H1 (cell line): ENCODE measurements around the gene GIGYF2. TPM values are rescaled to one million over a fixed set of nuclear protein-coding genes. Genes with fewer than 3 reads are reported as not detected.

Experiments
- BCL11A ChIP-seq, 2 experiments: IDR thresholded peaks; one replicate each; pipeline ENCODE4 v1.6.1; 2011; ENCODE audit warnings: low read depth in 2 of 2, low read length in 2 of 2, mild to moderate bottlenecking in 2 of 2
- BRCA1 ChIP-seq: IDR thresholded peaks from 2 replicates; pipeline ENCODE4 v1.6.1; 2012; ENCODE audit warnings: low read depth, low read length, improper control_type of control experiment
- CHD2 ChIP-seq: IDR thresholded peaks from 2 replicates; pipeline ENCODE4 v1.6.1; 2012; ENCODE audit warnings: low read length, improper control_type of control experiment
- CTCF ChIP-seq, 3 experiments: IDR thresholded peaks; 1 replicate in 2 of 3; 2 replicates in 1 of 3; pipeline versions ENCODE4 v1.5.1 to v1.6.1; 2011; ENCODE audit warnings: low read length in 3 of 3, mild to moderate bottlenecking in 3 of 3, inconsistent platforms in 2 of 3, low read depth in 1 of 3, moderate library complexity in 1 of 3; ENCODE audit not compliant: insufficient read depth in 1 of 3; ENCODE audit errors: control extremely low read depth in 1 of 3
- EP300 ChIP-seq, 2 experiments: IDR thresholded peaks; 1 replicate in 1 of 2; 2 replicates in 1 of 2; pipeline ENCODE4 v1.6.1; 2011 to 2012; ENCODE audit warnings: low read depth in 2 of 2, low read length in 2 of 2, mild to moderate bottlenecking in 2 of 2, borderline replicate concordance in 1 of 2, inconsistent platforms in 1 of 2, moderate library complexity in 1 of 2
- FOSL1 ChIP-seq: IDR thresholded peaks from 2 replicates; pipeline ENCODE4 v1.6.1; 2011; ENCODE audit warnings: mild to moderate bottlenecking, low read depth, low read length, moderate library complexity; ENCODE audit not compliant: insufficient read depth
- HDAC2 ChIP-seq, 2 experiments: fragments of 300-600 bp in 1 of 2; sonication (generic) in 1 of 2; IDR thresholded peaks; 2 replicates each; pipeline ENCODE4 v1.6.1; 2011 to 2012; ENCODE audit warnings: low read depth in 2 of 2, low read length in 2 of 2, mild to moderate bottlenecking in 2 of 2, moderate library complexity in 2 of 2, borderline replicate concordance in 1 of 2, inconsistent platforms in 1 of 2
- KDM1A ChIP-seq: fragments of 200-600, 300-600 bp; sonication (generic); IDR thresholded peaks from 2 replicates; pipeline ENCODE4 v1.7.1; 2016; ENCODE audit warnings: mild to moderate bottlenecking, low read length, borderline replicate concordance
- MAFK ChIP-seq: IDR thresholded peaks from 2 replicates; pipeline ENCODE4 v1.6.1; 2012; ENCODE audit warnings: low read depth, mild to moderate bottlenecking, improper control_type of control experiment, low read length
- NANOG ChIP-seq: IDR thresholded peaks from 2 replicates; pipeline ENCODE4 v1.6.1; 2011; ENCODE audit warnings: low read length, low read depth, mild to moderate bottlenecking, inconsistent platforms; ENCODE audit not compliant: insufficient read depth, poor library complexity, severe bottlenecking
- POLR2A ChIP-seq, 2 experiments: IDR thresholded peaks; 1 replicate in 1 of 2; 2 replicates in 1 of 2; pipeline ENCODE4 v1.6.1; 2011; ENCODE audit warnings: low read depth in 2 of 2, low read length in 2 of 2, mild to moderate bottlenecking in 2 of 2; ENCODE audit errors: control extremely low read depth in 1 of 2
- RAD21 ChIP-seq, 2 experiments: IDR thresholded peaks in 1 of 2; conservative IDR thresholded peaks in 1 of 2; 2 replicates each; pipeline ENCODE4 v1.6.1; 2011; ENCODE audit warnings: low read depth in 2 of 2, low read length in 2 of 2, improper control_type of control experiment in 1 of 2, inconsistent platforms in 1 of 2, mild to moderate bottlenecking in 1 of 2, moderate library complexity in 1 of 2
- SIX5 ChIP-seq: IDR thresholded peaks from 2 replicates; pipeline ENCODE4 v1.6.1; 2011; ENCODE audit warnings: mild to moderate bottlenecking, low read depth, low read length
- SUZ12 ChIP-seq: fragments of 200-600 bp; sonication (generic); IDR thresholded peaks from 2 replicates; pipeline ENCODE4 v1.6.1; 2012; ENCODE audit warnings: mild to moderate bottlenecking, inconsistent platforms, low read length, moderate library complexity, mixed read lengths
- TAF7 ChIP-seq: optimal IDR thresholded peaks from 2 replicates; pipeline ENCODE3; 2011; ENCODE audit warnings: low read depth, mild to moderate bottlenecking, inconsistent platforms, low read length, moderate library complexity, borderline replicate concordance
- TBP ChIP-seq: IDR thresholded peaks from 2 replicates; pipeline ENCODE4 v1.6.1; 2011; ENCODE audit warnings: low read depth, low read length, improper control_type of control experiment
- TCF12 ChIP-seq: IDR thresholded peaks from 2 replicates; pipeline ENCODE4 v1.6.1; 2011; ENCODE audit warnings: low read depth, mild to moderate bottlenecking, low read length
- YY1 ChIP-seq: IDR thresholded peaks from 2 replicates; pipeline ENCODE4 v1.6.1; 2011; ENCODE audit warnings: low read depth, mild to moderate bottlenecking, low read length
- polyA plus RNA-seq, 7 experiments: library from polyadenylated mRNA; depleted of rRNA in 3 of 7; stranded (reverse) in 5 of 7; unstranded in 2 of 7; fragments of >200 nt in 5 of 7; fragments of 200-250 nt in 2 of 7; gene quantifications; 1 replicate in 5 of 7; 2 replicates in 1 of 7; 4 replicates in 1 of 7; pipeline versions ENCODE4 v1.2.1 to v1.2.3, GENCODE V29; 2011 to 2013; ENCODE audit warnings: missing spikeins in 2 of 7, mixed read lengths in 2 of 7
- total RNA-seq: library from RNA; stranded (reverse); fragmentation: NEBNext Ultra II Directional; extraction: Animal tissue kit (Norgen Biotek cat#: 25700); gene quantifications from 2 replicates; pipeline ENCODE4 v1.2.1, GENCODE V29; 2021
- TF ChIP-seq, protein P1 (sequence below): IDR thresholded peaks from 2 replicates; pipeline ENCODE4 v1.6.1; 2012; ENCODE audit warnings: inconsistent platforms

Gene GIGYF2
- total and polyA plus RNA-seq, 2 of the 8 experiments (the other 6 are each of a cell fraction or from before 2014, with no cell fraction given): 22.3 to 62.0 TPM

- TF ChIP-seq BCL11A (IDR thresholded peaks at IDR 0.05; ENCODE audit: low read depth in 2 of 2, low read length in 2 of 2) (no peak), POLR2A (IDR thresholded peaks at IDR 0.05; ENCODE audit: control extremely low read depth in 1 of 2, low read depth in 2 of 2, low read length in 2 of 2) (peak in 1 of 2 experiments; percentile 87; a peak in 2 of 3 replicates), SUZ12 (no peak), CTCF (IDR thresholded peaks at IDR 0.05; ENCODE audit: control extremely low read depth in 1 of 3, insufficient read depth in 1 of 3, low read depth in 1 of 3, low read length in 3 of 3) (no peak), HDAC2 (IDR thresholded peaks at IDR 0.05; ENCODE audit: borderline replicate concordance in 1 of 2, low read depth in 2 of 2, low read length in 2 of 2) (no peak), FOSL1 (no peak), SIX5 (no peak), KDM1A (no peak), TBP (peak; percentile 70), EP300 (IDR thresholded peaks at IDR 0.05; ENCODE audit: borderline replicate concordance in 1 of 2, low read depth in 2 of 2, low read length in 2 of 2) (no peak), MAFK (no peak), YY1 (peak; percentile 95), BRCA1 (no peak), CHD2 (no peak; the same call in 1 of the 2 replicates), RAD21 (IDR thresholded peaks at IDR 0.05 in 1 of 2, conservative IDR thresholded peaks at IDR 0.05 in 1 of 2; ENCODE audit: low read depth in 2 of 2, low read length in 2 of 2) (no peak), TAF7 (no peak), TCF12 (no peak), NANOG (no peak)
- TF ChIP-seq, protein P1, sequence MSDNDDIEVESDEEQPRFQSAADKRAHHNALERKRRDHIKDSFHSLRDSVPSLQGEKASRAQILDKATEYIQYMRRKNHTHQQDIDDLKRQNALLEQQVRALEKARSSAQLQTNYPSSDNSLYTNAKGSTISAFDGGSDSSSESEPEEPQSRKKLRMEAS: 0 out of 2 replicates have a peak, but pooled peaks have one; percentile 34
These were observed at the start of gene GIGYF2 (continued) for GRCh38 chr2:232697059-232697806.
